Cortex of kidney (tissue), 1 donor: Measurements from ENCODE around the gene HFE.
A peak's percentile ranks its signal among the peaks of the same experiment; 100 is the strongest.
"Not testable (repeated sequence)": the region's sequence is repeated elsewhere in the genome, so short reads cannot be mapped to it uniquely, and the experiment has no call there.

Experiments
- DNase-seq: peaks from one replicate; lab custom pipeline; 2025; lab: John Stamatoyannopoulos, UW

The HFE gene

GRCh38 chr6:26087284-26088115 lies at the start of gene HFE:
Gene HFE, plus strand, starts transcription at chr6:26087429. Its CDS starts 12 bp downstream, at chr6:26087441.
- no peak for DNase-seq

GRCh38 chr6:26041946-26042345 lies 45.3 kb upstream of the HFE start:
- no peak for DNase-seq

GRCh38 chr6:26043384-26044139 lies 43.7 kb upstream of the HFE start:
- no peak for DNase-seq

GRCh38 chr6:26044140-26045064 lies 42.8 kb upstream of the HFE start:
- no peak for DNase-seq

- DNase-seq, result no peak
These were observed 41.9 kb upstream of the HFE start for GRCh38 chr6:26045065-26045927.

GRCh38 chr6:26045928-26046368 lies 41.3 kb upstream of the HFE start:
- DNase-seq, result no peak

- not testable (repeated sequence) for DNase-seq
These were observed 39.9 kb upstream of the HFE start for GRCh38 chr6:26047329-26047728.

- no peak for DNase-seq
These were observed 38.6 kb upstream of the HFE start for GRCh38 chr6:26048590-26048989.

- no peak for DNase-seq
These were observed 35.4 kb upstream of the HFE start for GRCh38 chr6:26051665-26052310.

- DNase-seq, result not testable (repeated sequence)
These were observed 34.4 kb upstream of the HFE start for GRCh38 chr6:26052762-26053250.

- no peak for DNase-seq
These were observed 33.0 kb upstream of the HFE start for GRCh38 chr6:26053992-26054780.

- DNase-seq, result no peak
These were observed 32.2 kb upstream of the HFE start for GRCh38 chr6:26054781-26055718.

- DNase-seq, result peak; percentile 42
These were observed 31.3 kb upstream of the HFE start for GRCh38 chr6:26055719-26056582.

GRCh38 chr6:26056583-26057350 lies 30.5 kb upstream of the HFE start:
- DNase-seq, result no peak

GRCh38 chr6:26057899-26058298 lies 29.3 kb upstream of the HFE start:
- DNase-seq, result no peak

- not testable (repeated sequence) for DNase-seq
These were observed 28.7 kb upstream of the HFE start for GRCh38 chr6:26058477-26059033.
